Measurements from ENCODE around the gene PIAS1.
"Not testable (repeated sequence)": the region's sequence is repeated elsewhere in the genome, so short reads cannot be mapped to it uniquely, and the experiment has no call there.

PIAS1 gene

GRCh38 chr15:68199340-68199739 lies 145.2 kb downstream of the PIAS1 start:
- in situ Hi-C loops (cut with MboI; ENCODE audit: low sequenced_read_pairs): no loop called here

- in situ Hi-C loops (cut with MboI; ENCODE audit: low sequenced_read_pairs): no loop called here
Observed at GRCh38 chr15:68200016-68200861, 146.1 kb downstream of the PIAS1 start.

- in situ Hi-C loops (cut with MboI; ENCODE audit: low sequenced_read_pairs): no loop called here
Observed at GRCh38 chr15:68201153-68201878, 147.2 kb downstream of the PIAS1 start.

DNA sequence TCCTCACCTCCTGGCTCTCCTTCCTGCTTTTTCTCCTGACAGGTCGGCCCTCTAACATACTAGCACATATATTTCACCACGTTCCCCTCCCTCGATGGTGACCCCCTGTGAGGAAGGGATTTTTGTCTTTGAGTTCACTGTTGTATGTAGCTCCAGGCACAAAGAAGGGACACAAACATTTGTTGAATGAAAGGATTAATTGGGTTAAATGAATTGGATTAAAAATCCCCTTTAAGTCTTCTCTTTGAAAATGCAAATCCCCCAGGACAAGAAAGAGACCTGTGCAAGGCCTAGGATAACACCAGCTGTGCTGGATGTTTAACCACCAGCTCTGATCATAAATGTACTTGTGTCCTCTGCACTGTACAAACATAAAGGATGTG lies 147.8 kb downstream of the PIAS1 start:
- in situ Hi-C loops (cut with MboI; ENCODE audit: low sequenced_read_pairs): no loop called here

- in situ Hi-C loops (cut with MboI; ENCODE audit: low sequenced_read_pairs): not testable (repeated sequence)
Observed at GRCh38 chr15:68202994-68203393, 148.9 kb downstream of the PIAS1 start.

DNA sequence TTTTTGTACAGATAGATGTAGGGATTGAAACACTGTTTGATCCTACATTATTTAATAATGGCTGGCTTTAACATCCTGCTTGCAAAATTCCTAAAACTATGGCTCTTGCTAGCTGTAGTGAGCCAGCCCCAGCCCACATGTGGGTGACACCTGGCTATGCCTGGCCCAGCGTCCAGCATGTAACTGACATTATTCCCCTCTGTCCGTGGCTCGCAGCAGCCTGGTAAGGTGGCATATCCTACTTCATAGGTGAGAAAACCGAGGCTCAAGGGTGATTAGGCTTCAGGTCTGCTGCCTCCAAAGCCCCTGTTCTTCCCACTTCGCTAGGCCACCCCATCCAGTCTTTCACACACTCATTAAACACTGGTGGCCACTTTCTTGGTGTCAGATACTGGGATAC lies 149.4 kb downstream of the PIAS1 start:
- in situ Hi-C loops (cut with MboI; ENCODE audit: low sequenced_read_pairs): no loop called here

DNA sequence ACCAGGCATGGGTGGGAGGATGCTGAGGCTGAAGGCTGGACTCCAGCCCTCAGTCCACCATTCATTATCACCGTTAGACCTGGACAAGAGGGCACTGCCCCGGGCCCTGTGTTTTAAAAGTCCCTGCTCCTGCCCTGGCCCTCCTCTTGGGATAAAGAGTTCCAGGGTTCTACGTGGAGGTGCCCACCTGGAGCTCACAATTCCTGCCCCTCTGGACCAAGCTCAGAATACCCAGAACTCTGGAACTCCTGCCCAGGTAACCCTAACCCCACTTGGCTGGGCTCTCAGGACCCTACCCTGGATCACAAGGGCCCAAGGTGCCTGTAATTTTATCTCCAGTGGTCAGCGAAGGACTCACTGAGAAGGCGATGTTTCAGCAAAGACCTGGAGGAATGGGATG lies 149.8 kb downstream of the PIAS1 start:
- in situ Hi-C loops (cut with MboI; ENCODE audit: low sequenced_read_pairs): no loop called here

DNA sequence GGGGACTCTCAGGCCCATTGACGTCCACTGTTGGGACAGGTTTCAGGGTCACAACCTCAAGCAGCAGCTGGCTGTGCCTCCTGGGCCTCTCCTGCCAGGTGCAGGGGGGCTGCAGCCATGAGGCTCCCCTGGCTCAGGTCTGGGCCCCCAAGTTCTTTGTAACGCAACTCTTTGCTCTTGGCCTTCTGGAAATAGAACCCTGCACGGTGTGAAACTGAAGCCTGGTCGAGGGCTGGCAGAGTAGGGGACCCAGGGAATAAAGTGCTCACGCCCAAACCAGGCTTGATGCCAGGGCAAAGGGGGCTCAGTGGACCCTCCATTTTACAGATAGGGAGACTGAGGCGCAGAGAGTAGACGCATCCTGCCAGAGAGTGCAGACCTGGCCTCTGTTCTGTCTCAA lies 150.2 kb downstream of the PIAS1 start:
- in situ Hi-C loops (cut with MboI; ENCODE audit: low sequenced_read_pairs): no loop called here

DNA sequence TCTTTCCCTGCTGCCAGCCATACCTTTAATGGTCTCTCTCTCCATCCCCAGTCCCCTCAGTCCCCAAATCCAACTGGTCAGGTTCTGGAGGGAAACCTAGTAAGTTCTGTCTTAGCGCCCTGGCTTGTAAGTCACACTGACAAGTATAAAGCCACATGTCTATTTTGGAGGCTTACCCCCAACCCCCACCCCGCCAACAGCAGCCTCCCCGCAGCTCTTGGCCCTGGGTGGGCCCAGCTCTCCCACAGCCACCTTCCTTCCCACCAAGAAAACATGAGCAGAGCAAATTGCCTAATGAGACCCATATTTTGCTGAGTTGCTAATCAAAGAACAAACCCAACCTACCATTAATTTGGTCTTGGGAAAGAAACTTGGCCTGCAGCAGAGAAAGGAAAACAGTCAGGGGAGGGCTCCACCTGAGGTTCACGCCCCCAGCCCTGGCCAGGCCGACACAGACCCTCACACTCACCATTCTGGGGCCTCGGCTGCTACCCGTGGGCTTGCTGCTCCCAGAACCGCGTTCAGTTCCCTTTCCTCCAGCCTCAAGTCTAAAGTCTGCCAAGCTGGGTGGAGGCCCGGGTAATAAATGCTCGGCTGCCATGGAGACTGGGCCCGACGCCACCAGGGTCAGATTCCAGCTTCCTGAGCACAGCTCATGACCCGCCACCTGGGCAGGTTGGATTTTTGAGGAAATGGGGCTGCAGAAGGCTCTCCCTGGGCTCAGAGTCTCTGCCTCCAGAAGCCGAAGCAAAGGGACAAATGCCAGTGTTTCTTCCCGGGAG lies 150.9 kb downstream of the PIAS1 start, which contains the start of gene CALML4:
TSS of gene CALML4 (minus strand) at position 557 of the 782 bp plus-strand sequence. CDS start at position 472, 85 bp downstream.
- in situ Hi-C loops (cut with MboI; ENCODE audit: low sequenced_read_pairs): no loop called here

GRCh38 chr15:68205558-68205944 lies 151.4 kb downstream of the PIAS1 start:
- in situ Hi-C loops (cut with MboI; ENCODE audit: low sequenced_read_pairs): no loop called here

- in situ Hi-C loops (cut with MboI; ENCODE audit: low sequenced_read_pairs): no loop called here
Observed at GRCh38 chr15:68205954-68206539, 151.9 kb downstream of the PIAS1 start.

- in situ Hi-C loops (cut with MboI; ENCODE audit: low sequenced_read_pairs): no loop called here
Observed at GRCh38 chr15:68206711-68207151, 152.6 kb downstream of the PIAS1 start.

DNA sequence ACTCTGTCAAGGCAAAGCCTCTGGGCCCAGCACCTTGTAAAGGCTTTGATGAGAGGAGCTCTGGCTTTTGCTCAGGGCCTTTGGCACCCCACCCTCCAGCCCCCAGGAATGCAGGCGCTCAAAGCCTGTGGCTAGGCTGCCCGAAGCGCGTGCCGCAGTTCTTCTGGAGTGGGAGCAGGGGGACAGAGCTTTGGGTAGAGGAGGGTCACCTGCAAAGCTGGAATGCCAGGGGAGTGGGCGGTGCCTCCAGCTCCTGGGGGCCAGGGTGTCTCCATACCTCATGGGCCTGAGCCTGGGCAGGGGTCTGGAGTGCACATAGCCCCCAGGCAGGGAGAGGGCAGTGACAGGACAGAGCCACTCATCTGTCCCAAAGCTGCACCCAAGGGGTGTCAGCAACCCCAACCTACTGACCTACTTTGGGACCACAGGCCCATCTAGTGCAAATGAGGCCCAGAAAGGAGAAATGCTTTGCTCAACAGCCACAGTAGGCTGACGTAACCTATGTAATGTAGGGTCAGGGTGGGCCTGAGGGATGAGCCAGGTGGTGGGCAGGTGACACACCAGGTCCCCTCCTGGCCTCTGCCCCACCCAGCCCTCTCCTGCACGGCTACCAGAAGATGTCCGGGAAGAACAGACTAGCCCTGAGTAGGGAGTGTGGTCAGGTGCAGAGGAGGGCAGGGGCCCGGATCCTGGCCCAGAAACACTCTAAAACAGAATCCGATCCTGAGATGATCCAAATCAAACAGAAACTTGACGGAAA lies 153.2 kb downstream of the PIAS1 start:
- in situ Hi-C loops (cut with MboI; ENCODE audit: low sequenced_read_pairs): no loop called here

DNA sequence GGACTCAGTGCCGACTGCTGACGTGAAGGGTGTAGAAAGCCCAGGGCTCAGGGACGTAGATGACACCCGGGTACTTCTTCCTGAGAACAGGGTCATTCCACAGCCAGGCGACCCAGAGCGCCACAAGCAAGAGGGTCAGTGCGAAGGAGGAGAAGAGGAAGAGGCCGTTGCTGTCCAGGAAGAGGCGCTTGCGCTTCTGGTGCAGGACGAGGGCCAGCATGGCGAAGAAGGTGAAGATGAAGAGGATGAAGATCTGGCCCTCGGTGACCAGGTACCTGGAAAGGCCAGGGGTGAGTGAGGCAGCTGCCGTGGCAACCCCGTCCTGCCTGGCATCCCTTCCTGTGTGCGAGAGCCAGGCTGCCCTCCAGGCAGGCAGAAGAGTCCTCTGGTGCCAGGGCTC lies 154.0 kb downstream of the PIAS1 start:
- in situ Hi-C loops (cut with MboI; ENCODE audit: low sequenced_read_pairs): no loop called here

- in situ Hi-C loops (cut with MboI; ENCODE audit: low sequenced_read_pairs): no loop called here
Observed at GRCh38 chr15:68208636-68209240, 154.6 kb downstream of the PIAS1 start.

- in situ Hi-C loops (cut with MboI; ENCODE audit: low sequenced_read_pairs): no loop called here
Observed at GRCh38 chr15:68209272-68209671, 155.2 kb downstream of the PIAS1 start.

DNA sequence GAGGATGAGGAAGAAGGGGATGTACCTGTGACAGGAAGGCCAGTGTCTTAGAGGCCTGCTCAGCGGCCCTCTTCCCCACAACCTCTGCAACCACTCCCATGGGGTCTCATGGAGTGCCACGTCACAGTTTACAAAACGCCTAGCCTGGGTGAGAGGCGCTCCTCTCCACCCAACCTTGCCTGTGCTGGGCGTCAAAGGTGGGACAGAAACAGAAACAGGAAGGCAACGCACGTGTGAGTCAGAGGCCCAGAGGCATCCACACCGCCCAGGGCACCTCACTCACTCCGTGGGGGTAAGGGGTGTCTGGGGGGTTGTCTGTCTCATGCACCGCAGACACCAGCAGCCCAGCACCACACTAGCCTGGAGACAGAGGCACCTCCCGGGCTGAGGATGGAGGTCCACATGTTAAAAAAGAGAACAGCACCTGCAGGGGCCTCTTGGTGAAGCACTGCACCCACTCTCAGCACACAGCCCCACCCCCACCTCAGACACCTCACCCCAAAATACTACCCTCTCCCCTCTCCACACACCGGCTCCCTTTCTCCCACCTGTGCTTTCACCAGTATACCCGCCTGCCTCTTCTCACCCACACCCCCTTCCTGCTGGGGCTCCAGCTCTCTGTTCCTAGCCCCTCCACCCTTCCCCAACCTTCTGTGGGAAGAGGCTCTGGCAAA lies 155.8 kb downstream of the PIAS1 start:
- in situ Hi-C loops (cut with MboI; ENCODE audit: low sequenced_read_pairs): no loop called here

DNA sequence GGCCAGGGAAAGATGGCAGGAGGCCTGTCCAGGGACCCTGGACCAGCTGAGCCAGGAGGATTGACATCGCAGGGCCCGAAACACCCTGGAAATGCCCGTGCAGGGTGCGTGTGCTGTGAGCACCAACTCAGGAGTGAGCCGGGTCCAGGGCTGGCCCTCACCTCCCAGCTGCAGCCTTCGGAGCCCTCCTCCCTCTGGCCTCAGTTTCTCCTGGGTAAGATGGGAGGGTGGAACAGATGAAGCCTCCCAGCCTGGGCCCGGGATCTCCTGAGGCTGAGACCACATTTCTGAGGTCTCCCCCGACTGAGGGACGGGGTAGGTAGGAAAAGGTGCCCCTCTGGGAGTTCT lies 156.3 kb downstream of the PIAS1 start:
- in situ Hi-C loops (cut with MboI; ENCODE audit: low sequenced_read_pairs): no loop called here
